ENCODE results near the gene CYB561A3. TPM values are rescaled to one million over a fixed set of nuclear protein-coding genes. Genes with fewer than 3 reads are reported as not detected.

CYB561A3 gene
- total and polyA plus RNA-seq, 8 donors, result 13.4 to 106 (median 20.8) TPM

DNA sequence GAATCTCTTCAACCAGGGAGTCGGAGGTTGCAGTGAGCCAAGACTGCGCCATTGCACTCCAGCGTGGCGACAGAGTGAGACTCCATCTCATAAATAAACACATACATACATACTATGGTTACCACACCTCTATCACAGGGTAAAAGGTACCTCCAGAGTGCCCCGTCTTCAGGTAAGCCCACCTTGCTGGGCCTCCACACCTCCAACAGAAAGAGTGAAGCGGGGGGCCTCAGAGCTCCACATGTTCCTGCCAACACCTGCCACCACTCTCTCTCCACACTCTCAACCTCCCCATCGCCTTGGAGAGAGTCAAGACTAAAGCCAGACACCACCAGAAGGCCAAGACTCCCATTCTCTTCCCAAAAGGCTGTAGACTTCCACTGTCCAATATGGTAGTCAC is 56.3 kb downstream of the CYB561A3 start:
- H3K27ac ChIP-seq, result no peak overlapping the region
- peaks cover 94 to 100% (median 100%) of the 10 kb centered on the region in 4 donors for H3K36me3 ChIP-seq
- 92 to 98% (median 97%) methylated on average over 7 of the region's 7 CpGs for WGBS, 5 donors

DNA sequence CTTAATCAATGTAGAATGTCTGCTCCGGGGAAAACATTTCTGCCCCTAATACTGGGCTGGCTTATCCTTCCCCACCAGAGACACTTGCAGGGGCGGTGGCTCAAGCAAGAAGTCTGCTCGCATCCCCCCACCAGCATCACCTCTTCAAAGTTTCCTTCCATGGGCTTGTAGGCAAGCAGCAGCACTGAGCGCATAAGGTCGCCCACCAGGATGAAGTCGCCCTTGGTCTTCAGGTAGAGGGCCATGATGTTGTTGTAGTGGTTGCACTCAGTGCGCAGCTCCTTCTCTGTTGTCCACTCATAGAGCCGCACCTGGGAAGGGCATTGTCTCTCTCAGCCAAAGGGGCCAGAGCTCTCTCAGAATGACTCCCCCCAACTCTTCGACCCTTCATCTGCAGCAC is 58.0 kb downstream of the CYB561A3 start:
- TF ChIP-seq POLR2AphosphoS5 (IDR thresholded peaks at IDR 0.05) (no peak), EP300 (IDR thresholded peaks at IDR 0.05) (no peak), CTCF (IDR thresholded peaks at IDR 0.05) (no peak), POLR2A (IDR thresholded peaks at IDR 0.05) (no peak)
- 91 to 97% (median 95%) methylated on average over 9 of the region's 9 CpGs for WGBS, 5 donors
- Histone ChIP-seq H3K27me3 (no peaks in the 10 kb centered on the region), H3K9me3 (no peaks in the 10 kb centered on the region), H3K4me3 (no peak overlapping the region), H3K27ac (no peak overlapping the region), H3K36me3 (peaks cover 90 to 100% (median 100%) of the 10 kb centered on the region in 4 donors), H3K4me1 (peaks cover 0 to 1% (median 0%) of the 10 kb centered on the region in 4 donors)
- no peak for DNase-seq
- intact Hi-C loops (cut with DNase I; ENCODE audit: low total_unique reads), result no loop called here

More for the DNA sequence above, 56.3 kb downstream of the CYB561A3 start:
- no peak for DNase-seq
- no peak for TF ChIP-seq EP300 (IDR thresholded peaks at IDR 0.05)
- TF ChIP-seq POLR2A (IDR thresholded peaks at IDR 0.05), result no peak
- no peak for TF ChIP-seq POLR2AphosphoS5 (IDR thresholded peaks at IDR 0.05)
- no peak for TF ChIP-seq CTCF (IDR thresholded peaks at IDR 0.05)
- intact Hi-C loops (cut with DNase I; ENCODE audit: low total_unique reads), result no loop called here
- no peaks in the 10 kb centered on the region for H3K27me3 ChIP-seq
- H3K4me1 ChIP-seq, result no peaks in the 10 kb centered on the region
- no peak overlapping the region for H3K4me3 ChIP-seq
- H3K9me3 ChIP-seq, result no peaks in the 10 kb centered on the region

- Histone ChIP-seq H3K4me3 (no peak overlapping the region), H3K4me1 (peaks cover 0 to 13% (median 4%) of the 10 kb centered on the region in 4 donors), H3K36me3 (peaks cover 78 to 100% (median 96%) of the 10 kb centered on the region in 4 donors), H3K27ac (no peak overlapping the region), H3K9me3 (no peaks in the 10 kb centered on the region), H3K27me3 (no peaks in the 10 kb centered on the region)
- intact Hi-C loops (cut with DNase I; ENCODE audit: low total_unique reads), result no loop called here
- no peak for DNase-seq
- no peak for TF ChIP-seq CTCF (IDR thresholded peaks at IDR 0.05)
- no peak for TF ChIP-seq POLR2AphosphoS5 (IDR thresholded peaks at IDR 0.05)
- no peak for TF ChIP-seq EP300 (IDR thresholded peaks at IDR 0.05)
- no peak for TF ChIP-seq POLR2A (IDR thresholded peaks at IDR 0.05)
- 89 to 94% (median 90%) methylated on average over 12 to 13 of the region's 13 CpGs for WGBS, 5 donors
Observed at GRCh38 chr11:61302550-61302949, 59.1 kb downstream of the CYB561A3 start.

Other genes with a start within 250 kb of the CYB561A3 start
- gene VPS37C, start 200.5 kb downstream of the CYB561A3 start, total RNA-seq, result 10 to 100 TPM in 4 of 5 donors, 1 to 10 TPM in 1; 6.4 to 53.6 (median 37.1) TPM
- 10 to 100 TPM; 13.8 to 28.4 (median 26.9) TPM for gene VPS37C, start 200.5 kb downstream of the CYB561A3 start, polyA plus RNA-seq
- gene PGA3, start 158.4 kb downstream of the CYB561A3 start, total RNA-seq, result over 10,000 TPM in 2 of 5 donors, 1,000 to 10,000 TPM in 1, 100 to 1,000 TPM in 2; 367 to 55,790 (median 1,114) TPM
- over 10,000 TPM; 23,067 to 73,485 (median 39,030) TPM for gene PGA3, start 158.4 kb downstream of the CYB561A3 start, polyA plus RNA-seq
- gene PGA4, start 139.5 kb downstream of the CYB561A3 start, total RNA-seq, result over 10,000 TPM in 2 of 5 donors, 1,000 to 10,000 TPM in 1, 100 to 1,000 TPM in 2; 386 to 107,207 (median 2,421) TPM
- over 10,000 TPM; 17,534 to 25,788 (median 19,705) TPM for gene PGA4, start 139.5 kb downstream of the CYB561A3 start, polyA plus RNA-seq
- 1,000 to 10,000 TPM in 2 of 5 donors, 100 to 1,000 TPM in 1, 10 to 100 TPM in 1, 1 to 10 TPM in 1; 5.9 to 5,713 (median 190) TPM for gene PGA5, start 120.7 kb downstream of the CYB561A3 start, total RNA-seq
- 1,000 to 10,000 TPM; 1,014 to 6,178 (median 3,688) TPM for gene PGA5, start 120.7 kb downstream of the CYB561A3 start, polyA plus RNA-seq
- gene VWCE, start 66.6 kb downstream of the CYB561A3 start, total RNA-seq, result 1 to 10 TPM in 2 of 5 donors, under 1 TPM in 1, not detected in 2; 0.45 to 4.6 (median 1.6) TPM
- 1 to 10 TPM in 1 of 3 donors, under 1 TPM in 2; 0.76 to 1.2 (median 0.93) TPM for gene VWCE, start 66.6 kb downstream of the CYB561A3 start, polyA plus RNA-seq
- 100 to 1,000 TPM in 4 of 5 donors, 10 to 100 TPM in 1; 44.2 to 489 (median 152) TPM for gene DDB1, start 28.8 kb downstream of the CYB561A3 start, total RNA-seq
- gene DDB1, start 28.8 kb downstream of the CYB561A3 start, polyA plus RNA-seq, result 10 to 100 TPM; 73.9 to 77.0 (median 74.2) TPM
- gene TKFC, start 28.7 kb downstream of the CYB561A3 start, total RNA-seq, result 100 to 1,000 TPM in 1 of 5 donors, 10 to 100 TPM in 4; 20.6 to 136 (median 63.9) TPM
- 10 to 100 TPM; 28.0 to 42.9 (median 41.3) TPM for gene TKFC, start 28.7 kb downstream of the CYB561A3 start, polyA plus RNA-seq
- 100 to 1,000 TPM in 1 of 5 donors, 10 to 100 TPM in 4; 12.2 to 190 (median 24.4) TPM for gene TMEM138, start 492 bp upstream of the CYB561A3 start, total RNA-seq
- gene TMEM138, start 492 bp upstream of the CYB561A3 start, polyA plus RNA-seq, result 10 to 100 TPM; 18.5 to 43.0 (median 22.3) TPM
- gene TMEM216, start 30.7 kb upstream of the CYB561A3 start, total RNA-seq, result 10 to 100 TPM; 12.3 to 35.6 (median 14.0) TPM
- gene TMEM216, start 30.7 kb upstream of the CYB561A3 start, polyA plus RNA-seq, result 10 to 100 TPM; 14.7 to 17.1 (median 15.7) TPM
- 100 to 1,000 TPM in 1 of 5 donors, 10 to 100 TPM in 4; 22.3 to 249 (median 46.1) TPM for gene CPSF7, start 68.1 kb upstream of the CYB561A3 start, total RNA-seq
- 10 to 100 TPM; 21.7 to 33.0 (median 22.3) TPM for gene CPSF7, start 68.1 kb upstream of the CYB561A3 start, polyA plus RNA-seq
- gene SDHAF2, start 68.2 kb upstream of the CYB561A3 start, total RNA-seq, result 100 to 1,000 TPM in 1 of 5 donors, 10 to 100 TPM in 4; 11.6 to 125 (median 40.6) TPM
- 10 to 100 TPM; 36.6 to 53.9 (median 43.7) TPM for gene SDHAF2, start 68.2 kb upstream of the CYB561A3 start, polyA plus RNA-seq
- 1 to 10 TPM in 1 of 5 donors, under 1 TPM in 2, not detected in 2; 0.43 to 1.3 (median 0.92) TPM for gene LRRC10B, start 146.9 kb upstream of the CYB561A3 start, total RNA-seq
- under 1 TPM; 0.44 to 0.76 (median 0.73) TPM for gene LRRC10B, start 146.9 kb upstream of the CYB561A3 start, polyA plus RNA-seq
- gene SYT7, start 219.2 kb upstream of the CYB561A3 start, total RNA-seq, result 1 to 10 TPM in 3 of 5 donors, under 1 TPM in 1, not detected in 1; 0.92 to 8.4 (median 2.9) TPM
- gene SYT7, start 219.2 kb upstream of the CYB561A3 start, polyA plus RNA-seq, result 1 to 10 TPM; 1.2 to 1.5 (median 1.4) TPM

Measured in stomach (tissue), 9 donors.